ENCODE measurements around the gene IPO13.

Gene IPO13

DNA sequence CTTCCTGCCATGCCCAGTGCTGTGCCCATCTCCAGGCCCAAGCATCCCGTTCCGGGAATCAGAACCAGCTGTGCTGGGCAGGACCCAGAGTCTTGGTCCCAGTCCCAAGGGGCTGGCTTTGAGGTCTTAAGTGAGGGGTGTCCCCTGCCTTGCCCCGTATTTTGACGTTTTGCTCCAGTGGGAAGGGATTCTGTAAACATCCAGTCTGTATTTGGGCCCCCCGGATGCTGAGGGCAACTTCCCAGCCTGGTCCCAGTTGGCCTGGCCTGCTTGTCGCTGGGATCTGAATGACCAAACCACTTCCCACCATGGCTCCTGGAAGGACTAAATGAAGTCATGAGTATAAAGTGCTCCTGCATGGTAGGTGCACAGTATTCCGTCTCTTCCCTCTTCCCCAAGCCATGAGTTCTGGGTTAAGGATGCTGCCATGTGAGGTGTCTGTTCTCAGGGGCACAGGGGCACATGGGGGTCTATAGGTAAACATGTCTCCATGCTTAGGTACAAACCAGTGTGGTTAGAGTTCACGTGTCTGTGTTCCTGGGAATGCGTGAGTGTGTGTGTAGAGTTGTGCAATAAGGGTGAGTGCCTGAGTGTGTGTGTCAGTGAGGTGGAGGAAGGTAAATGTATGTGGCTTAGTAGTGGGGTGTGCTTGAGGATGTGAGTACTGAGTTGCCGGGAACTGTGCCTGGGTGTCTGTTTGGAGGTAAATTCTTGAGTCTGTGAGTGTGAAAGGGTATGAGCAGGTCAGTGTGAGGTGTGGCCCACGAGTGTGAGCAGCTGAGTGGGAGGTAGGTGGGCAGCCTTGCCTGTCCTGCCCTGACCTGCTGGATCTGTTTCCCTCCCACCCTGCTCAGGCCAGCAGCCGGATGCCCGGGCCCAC is 33.7 kb downstream of the IPO13 start:
- TF ChIP-seq, protein P1, sequence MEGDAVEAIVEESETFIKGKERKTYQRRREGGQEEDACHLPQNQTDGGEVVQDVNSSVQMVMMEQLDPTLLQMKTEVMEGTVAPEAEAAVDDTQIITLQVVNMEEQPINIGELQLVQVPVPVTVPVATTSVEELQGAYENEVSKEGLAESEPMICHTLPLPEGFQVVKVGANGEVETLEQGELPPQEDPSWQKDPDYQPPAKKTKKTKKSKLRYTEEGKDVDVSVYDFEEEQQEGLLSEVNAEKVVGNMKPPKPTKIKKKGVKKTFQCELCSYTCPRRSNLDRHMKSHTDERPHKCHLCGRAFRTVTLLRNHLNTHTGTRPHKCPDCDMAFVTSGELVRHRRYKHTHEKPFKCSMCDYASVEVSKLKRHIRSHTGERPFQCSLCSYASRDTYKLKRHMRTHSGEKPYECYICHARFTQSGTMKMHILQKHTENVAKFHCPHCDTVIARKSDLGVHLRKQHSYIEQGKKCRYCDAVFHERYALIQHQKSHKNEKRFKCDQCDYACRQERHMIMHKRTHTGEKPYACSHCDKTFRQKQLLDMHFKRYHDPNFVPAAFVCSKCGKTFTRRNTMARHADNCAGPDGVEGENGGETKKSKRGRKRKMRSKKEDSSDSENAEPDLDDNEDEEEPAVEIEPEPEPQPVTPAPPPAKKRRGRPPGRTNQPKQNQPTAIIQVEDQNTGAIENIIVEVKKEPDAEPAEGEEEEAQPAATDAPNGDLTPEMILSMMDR (IDR thresholded peaks at IDR 0.05; ENCODE audit: low read depth, low read length) = no peak
- peak overlapping the region; percentile 59 for H3K4me3 ChIP-seq (ENCODE audit: low read depth, low read length)
- in situ Hi-C loops (cut with HindIII; ENCODE audit: low sequenced_read_pairs) = no loop called here
- DNase-seq (ENCODE audit: low read depth, low spot score) = no peak

DNA sequence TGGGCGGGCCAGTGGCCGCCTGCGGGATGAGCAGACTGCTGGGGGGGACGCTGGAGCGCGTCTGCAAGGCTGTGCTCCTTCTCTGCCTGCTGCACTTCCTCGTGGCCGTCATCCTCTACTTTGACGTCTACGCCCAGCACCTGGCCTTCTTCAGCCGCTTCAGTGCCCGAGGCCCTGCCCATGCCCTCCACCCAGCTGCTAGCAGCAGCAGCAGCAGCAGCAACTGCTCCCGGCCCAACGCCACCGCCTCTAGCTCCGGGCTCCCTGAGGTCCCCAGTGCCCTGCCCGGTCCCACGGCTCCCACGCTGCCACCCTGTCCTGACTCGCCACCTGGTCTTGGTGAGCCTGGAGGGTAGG is 34.4 kb downstream of the IPO13 start:
- TF ChIP-seq, protein P1 (IDR thresholded peaks at IDR 0.05; ENCODE audit: low read depth, low read length) = no peak
- DNase-seq (ENCODE audit: low read depth, low spot score) = no peak
- in situ Hi-C loops (cut with HindIII; ENCODE audit: low sequenced_read_pairs) = no loop called here
- H3K4me3 ChIP-seq (ENCODE audit: low read depth, low read length) = no peak overlapping the region

DNA sequence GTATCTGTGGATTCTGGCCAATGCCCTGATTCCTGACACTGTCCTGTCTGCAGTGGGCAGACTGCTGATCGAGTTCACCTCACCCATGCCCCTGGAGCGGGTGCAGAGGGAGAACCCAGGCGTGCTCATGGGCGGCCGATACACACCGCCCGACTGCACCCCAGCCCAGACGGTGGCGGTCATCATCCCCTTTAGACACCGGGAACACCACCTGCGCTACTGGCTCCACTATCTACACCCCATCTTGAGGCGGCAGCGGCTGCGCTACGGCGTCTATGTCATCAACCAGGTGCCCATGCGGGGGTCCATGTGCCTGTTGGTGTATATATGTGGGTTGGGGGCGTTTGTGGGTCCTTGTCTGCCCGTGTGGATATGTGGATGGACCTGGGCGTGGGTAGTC is 34.9 kb downstream of the IPO13 start:
- in situ Hi-C loops (cut with HindIII; ENCODE audit: low sequenced_read_pairs) = no loop called here
- TF ChIP-seq, protein P1 (IDR thresholded peaks at IDR 0.05; ENCODE audit: low read depth, low read length) = no peak
- H3K4me3 ChIP-seq (ENCODE audit: low read depth, low read length) = no peak overlapping the region
- DNase-seq (ENCODE audit: low read depth, low spot score) = no peak

DNA sequence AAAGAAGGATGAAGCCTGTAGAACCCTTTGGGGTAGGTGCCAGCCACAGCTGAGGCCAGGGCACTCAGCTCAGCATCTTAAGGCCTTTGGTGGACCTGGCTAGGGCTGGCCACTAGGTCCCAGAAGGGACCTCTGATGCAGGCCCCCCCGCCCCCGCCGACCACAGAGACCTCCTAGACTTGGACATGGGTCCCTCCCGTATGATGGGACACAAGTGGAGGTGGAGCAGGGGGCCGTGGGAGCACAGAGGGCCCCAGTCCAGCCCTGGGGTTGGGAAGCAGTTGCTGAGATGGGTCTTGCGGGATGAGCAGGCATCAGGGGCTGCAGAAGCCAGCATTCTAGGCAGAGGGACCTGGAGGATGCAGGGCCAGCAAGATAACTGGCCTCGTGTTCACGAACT is 35.5 kb downstream of the IPO13 start:
- in situ Hi-C loops (cut with HindIII; ENCODE audit: low sequenced_read_pairs) = no loop called here
- no peak overlapping the region for H3K4me3 ChIP-seq (ENCODE audit: low read depth, low read length)
- TF ChIP-seq, protein P1 (IDR thresholded peaks at IDR 0.05; ENCODE audit: low read depth, low read length) = no peak
- DNase-seq (ENCODE audit: low read depth, low spot score) = no peak

DNA sequence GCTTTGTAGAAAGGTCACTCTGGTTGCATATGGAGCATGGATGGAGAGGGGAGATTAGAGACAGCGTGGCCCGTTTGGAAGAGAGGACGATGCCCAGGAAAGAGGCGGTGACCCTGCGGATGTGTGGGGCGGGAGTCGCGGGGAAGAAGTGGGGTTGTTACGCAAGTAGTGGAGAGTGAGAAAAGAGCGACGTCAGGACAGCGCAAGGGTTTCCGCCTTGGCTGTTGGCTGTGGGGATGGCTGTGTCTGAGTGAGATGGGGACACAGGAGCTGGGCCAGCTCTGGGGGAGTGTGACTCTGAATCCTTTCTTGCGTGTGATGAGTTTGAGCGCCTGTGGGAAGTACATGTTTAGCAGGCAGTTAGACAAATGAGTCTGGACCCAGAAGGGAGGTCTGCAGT is 36.1 kb downstream of the IPO13 start:
- no peak overlapping the region for H3K4me3 ChIP-seq (ENCODE audit: low read depth, low read length)
- TF ChIP-seq, protein P1 (IDR thresholded peaks at IDR 0.05; ENCODE audit: low read depth, low read length) = no peak
- DNase-seq (ENCODE audit: low read depth, low spot score) = no peak
- in situ Hi-C loops (cut with HindIII; ENCODE audit: low sequenced_read_pairs) = no loop called here

- in situ Hi-C loops (cut with HindIII; ENCODE audit: low sequenced_read_pairs) = no loop called here
- no peak overlapping the region for H3K4me3 ChIP-seq (ENCODE audit: low read depth, low read length)
- TF ChIP-seq, protein P1 (IDR thresholded peaks at IDR 0.05; ENCODE audit: low read depth, low read length) = no peak
- no peak for DNase-seq (ENCODE audit: low read depth, low spot score)
Observed at GRCh38 chr1:43983253-43983899, 36.6 kb downstream of the IPO13 start.
